ENCODE data around the gene SERPINE2. TPM values are rescaled to one million over a fixed set of nuclear protein-coding genes. Genes with fewer than 3 reads are reported as not detected.

SERPINE2 gene
- total and polyA plus RNA-seq, 2 donors (not counting 3 experiments of a cell fraction or from before 2014, with no cell fraction given) = 4.0 to 8.8 TPM

DNA sequence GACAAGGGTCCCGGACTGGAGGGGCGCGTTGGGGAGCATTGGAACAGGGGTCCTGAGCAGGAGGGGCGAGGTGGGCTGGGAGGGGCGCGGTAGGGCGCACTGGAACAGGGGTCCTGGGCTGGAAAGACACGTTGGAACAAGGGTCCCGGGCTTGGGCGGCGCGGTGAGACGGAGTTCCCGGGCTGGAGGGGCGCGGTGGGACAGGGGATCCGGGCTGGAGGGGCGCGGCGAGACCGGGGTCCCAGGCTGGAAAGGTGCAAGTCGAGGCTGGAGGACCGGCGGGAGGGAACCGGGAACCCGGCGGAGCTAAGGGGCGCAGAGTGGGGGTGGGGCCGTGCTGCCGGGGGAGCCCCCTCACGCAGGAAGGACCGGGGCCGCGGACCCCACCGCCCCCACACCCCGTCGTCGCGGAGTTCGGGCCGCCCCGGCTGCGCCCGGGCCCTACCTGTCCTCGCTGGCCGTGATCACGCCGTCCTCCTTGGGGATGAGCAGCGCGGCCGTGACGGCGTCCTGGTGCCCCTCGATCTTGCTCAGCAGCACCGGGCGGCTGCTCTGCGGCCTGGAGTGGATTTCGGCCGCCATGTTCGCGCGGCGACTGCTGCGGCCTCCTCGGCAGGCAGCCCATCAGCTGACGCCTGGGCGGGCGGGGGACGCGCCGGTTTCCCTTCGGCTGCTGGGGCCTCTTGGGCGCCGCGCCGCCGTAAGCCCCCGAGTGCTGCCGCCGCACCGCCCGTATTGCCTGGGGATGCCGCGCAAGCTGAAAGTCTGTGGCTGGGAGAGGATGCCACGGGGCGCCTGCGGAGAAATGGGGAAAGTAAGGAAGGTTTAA lies 94.2 kb downstream of the SERPINE2 start, which contains the start of gene WDFY1:
Gene WDFY1, minus strand, starts transcription at position 633 of the 829 bp plus-strand sequence. Its CDS starts 51 bp downstream, at position 582.
- H3K27me3 ChIP-seq (ENCODE audit: control insufficient read depth in 2 of 2, insufficient read depth in 2 of 2, low read length in 2 of 2) = no peaks in the 10 kb centered on the region
- peak within 1 kb of the TSS; percentile 67 for H2AFZ ChIP-seq (ENCODE audit: low read depth, low read length)
- no peaks in the 10 kb centered on the region for H3K36me3 ChIP-seq (ENCODE audit: control insufficient read depth in 2 of 2, extremely low read depth in 1 of 2, insufficient read depth in 2 of 2, low read length in 2 of 2)
- intact Hi-C loops (cut with micrococcal nuclease) = loop anchor here (1.0 to 10.0 kb wide), 5 partner anchors 8 to 1000 kb away; partner anchors contain the start of genes AP1S3 and MRPL44
- ChIA-PET CTCF (interaction anchor here (0.7 kb wide), 1 partner anchor 21 kb away, joined by 3 read pairs; no protein-coding TSS in a partner anchor), POLR2A (no interaction called here)
- peak within 1 kb of the TSS; percentile 82 for H3K9ac ChIP-seq (replicated peaks; ENCODE audit: extremely low read depth, insufficient read depth, low read length)
- TF ChIP-seq POLR2A (IDR thresholded peaks at IDR 0.05; ENCODE audit: low read depth, low read length) (peak; percentile 90), GATA2 (IDR thresholded peaks at IDR 0.05; ENCODE audit: insufficient read depth, insufficient read length, low read depth, low read length) (no peak), FOS (IDR thresholded peaks at IDR 0.05; ENCODE audit: borderline replicate concordance, insufficient read depth, low read length) (no peak), POLR2AphosphoS5 (IDR thresholded peaks at IDR 0.05; ENCODE audit: insufficient read depth, low read depth, low read length) (peak; percentile 96)
- no TSS peak for BruUV-seq (replicated peaks)
- H3K79me2 ChIP-seq (ENCODE audit: control insufficient read depth, insufficient read depth, low read length) = peaks cover 38% of the 10 kb centered on the region
- no peaks in the 10 kb centered on the region for H3K9me1 ChIP-seq (replicated peaks; ENCODE audit: control insufficient read depth, extremely low read depth, insufficient read depth, low read length)
- DNase-seq (ENCODE audit: low read depth, low spot score) (peak; percentile 87), FAIRE-seq (peak; percentile 82)
- peak within 1 kb of the TSS; percentile 90 for H3K27ac ChIP-seq (ENCODE audit: insufficient read depth, low read depth, low read length)
- peak within 1 kb of the TSS; percentile 85 for H3K4me2 ChIP-seq (ENCODE audit: insufficient read depth, low read length)
- dilution Hi-C loops (cut with MboI; ENCODE audit: extremely low pct_ligation_motif_present, low sequenced_read_pairs) = no loop called here
- H3K4me1 ChIP-seq (ENCODE audit: control insufficient read depth, extremely low read depth, insufficient read depth, low read length) = peaks cover 23% of the 10 kb centered on the region
- H3K4me3 ChIP-seq (replicated peaks in 1 of 3; ENCODE audit: insufficient read depth in 1 of 3, low read depth in 1 of 3, low read length in 3 of 3) = peak within 1 kb of the TSS; percentile 70 to 79 (median 77)
- H4K20me1 ChIP-seq (replicated peaks; ENCODE audit: control insufficient read depth, extremely low read depth, insufficient read depth, low read length) = no peaks in the 10 kb centered on the region
- no peaks in the 10 kb centered on the region for H3K9me3 ChIP-seq (replicated peaks; ENCODE audit: control insufficient read depth, insufficient read depth, low read length)

DNA sequence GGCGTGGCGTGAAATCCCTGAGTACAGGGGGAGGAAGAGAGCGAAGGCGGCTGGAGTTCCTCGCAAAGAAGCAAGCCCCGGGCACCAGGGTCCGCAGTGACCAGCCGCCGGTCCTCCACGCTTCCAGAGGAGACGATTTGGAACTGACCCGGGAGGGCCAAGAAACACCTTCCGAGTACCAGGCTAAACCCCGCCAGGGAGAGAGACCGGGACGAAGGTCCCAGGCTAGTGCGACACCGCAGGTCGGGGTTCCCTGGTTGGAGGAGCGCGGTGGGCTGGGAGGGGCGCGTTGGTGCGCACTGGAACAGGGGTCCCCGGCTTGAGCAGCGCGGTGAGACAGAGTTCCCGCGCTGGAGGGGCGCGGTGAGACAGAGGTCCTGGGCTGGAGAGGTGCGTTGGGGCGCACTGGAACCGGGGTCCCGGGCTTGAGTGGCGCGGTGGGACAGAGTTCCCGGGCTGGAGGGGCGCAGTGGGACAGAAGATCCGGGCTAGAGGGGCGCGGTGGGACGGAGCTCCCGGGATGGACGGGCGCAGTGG lies 94.9 kb downstream of the SERPINE2 start:
- peaks cover 23% of the 10 kb centered on the region for H3K4me1 ChIP-seq (ENCODE audit: control insufficient read depth, extremely low read depth, insufficient read depth, low read length)
- intact Hi-C loops (cut with micrococcal nuclease) (loop anchor here (2.0 to 10.0 kb wide), 3 partner anchors 37 to 1001 kb away; partner anchors contain the start of gene AP1S3), dilution Hi-C loops (cut with MboI; ENCODE audit: extremely low pct_ligation_motif_present, low sequenced_read_pairs) (no loop called here)
- peak overlapping the region; percentile 75 for H3K4me2 ChIP-seq (ENCODE audit: insufficient read depth, low read length)
- H4K20me1 ChIP-seq (replicated peaks; ENCODE audit: control insufficient read depth, extremely low read depth, insufficient read depth, low read length) = no peaks in the 10 kb centered on the region
- TF ChIP-seq POLR2AphosphoS5 (IDR thresholded peaks at IDR 0.05; ENCODE audit: insufficient read depth, low read depth, low read length) (no peak), FOS (IDR thresholded peaks at IDR 0.05; ENCODE audit: borderline replicate concordance, insufficient read depth, low read length) (no peak)
- no TSS peak for BruUV-seq (replicated peaks)
- peak; percentile 73 for FAIRE-seq
- no peaks in the 10 kb centered on the region for H3K9me3 ChIP-seq (replicated peaks; ENCODE audit: control insufficient read depth, insufficient read depth, low read length)
- H3K9me1 ChIP-seq (replicated peaks; ENCODE audit: control insufficient read depth, extremely low read depth, insufficient read depth, low read length) = no peaks in the 10 kb centered on the region
- no peaks in the 10 kb centered on the region for H3K27me3 ChIP-seq (ENCODE audit: control insufficient read depth in 2 of 2, insufficient read depth in 2 of 2, low read length in 2 of 2)
- no peaks in the 10 kb centered on the region for H3K36me3 ChIP-seq (ENCODE audit: control insufficient read depth in 2 of 2, extremely low read depth in 1 of 2, insufficient read depth in 2 of 2, low read length in 2 of 2)
- CTCF ChIA-PET = interaction anchor here (1.0 to 1.5 kb wide), 2 partner anchors 20 to 43 kb away, joined by 4 read pairs; no protein-coding TSS in a partner anchor
- peak overlapping the region; percentile 82 for H3K9ac ChIP-seq (replicated peaks; ENCODE audit: extremely low read depth, insufficient read depth, low read length)
- POLR2A ChIA-PET = no interaction called here
- peak overlapping the region; percentile 90 for H3K27ac ChIP-seq (ENCODE audit: insufficient read depth, low read depth, low read length)
- peaks cover 45% of the 10 kb centered on the region for H3K79me2 ChIP-seq (ENCODE audit: control insufficient read depth, insufficient read depth, low read length)
- no peak for DNase-seq (ENCODE audit: low read depth, low spot score)
- H3K4me3 ChIP-seq (replicated peaks in 1 of 3; ENCODE audit: insufficient read depth in 1 of 3, low read depth in 1 of 3, low read length in 3 of 3) = peak overlapping the region; percentile 70 to 79 (median 77)
- H2AFZ ChIP-seq (ENCODE audit: low read depth, low read length) = peak overlapping the region; percentile 67

All from endothelial cell of umbilical vein (primary cell).